Endothelial cell of umbilical vein (primary cell): ENCODE data around the gene TSPEAR. TPM values are rescaled to one million over a fixed set of nuclear protein-coding genes. Genes with fewer than 3 reads are reported as not detected.

Experiments
- BruUV-seq: library from RNA; stranded (reverse); fragments of 400-500 nt; replicated peaks from 2 replicates; lab custom pipeline; 2021; lab: Mats Ljungman, UMichigan
- CTCF ChIA-PET: fragments of 300-600, 350-600 bp; sonication (Branson Sonifier 250); formaldehyde crosslinking; loops from one replicate; lab custom pipeline; 2021; ENCODE audit warnings: antibody characterized with exemption, inconsistent platforms; lab: Charles Lee
- POLR2A ChIA-PET: fragments of 300-600, 350-600 bp; sonication (Branson Sonifier 250); formaldehyde crosslinking; loops from one replicate; lab custom pipeline; 2021; ENCODE audit warnings: antibody characterized with exemption, inconsistent platforms; lab: Charles Lee
- DNase-seq: peaks from one replicate; pipeline ENCODE4 v3.0.0-alpha.2; 2011; ENCODE audit warnings: low read depth, low spot score
- FAIRE-seq: peaks from 2 replicates; lab custom pipeline; 2011; peaks lifted over from hg19 to GRCh38; lab: Jason Lieb, UNC
- H2AFZ ChIP-seq: 2 replicates; pipeline ENCODE4 v1.6.0; 2012; ENCODE audit warnings: low read depth, low read length, control low read depth, inconsistent platforms
- H3K27ac ChIP-seq: 2 replicates; pipeline ENCODE4 v1.5.1; 2011; ENCODE audit warnings: low read depth, mild to moderate bottlenecking, control low read depth, low read length, moderate library complexity; ENCODE audit not compliant: insufficient read depth
- H3K27me3 ChIP-seq, 2 experiments: 2 replicates each; pipeline versions ENCODE4 v1.6.0 to v1.6.1; 2011; ENCODE audit warnings: low read length in 2 of 2, mixed read lengths in 1 of 2; ENCODE audit not compliant: control insufficient read depth in 2 of 2, insufficient read depth in 2 of 2
- H3K36me3 ChIP-seq, 2 experiments: 2 replicates in 1 of 2; 3 replicates in 1 of 2; pipeline ENCODE4 v1.5.1; 2011; ENCODE audit warnings: low read length in 2 of 2, mild to moderate bottlenecking in 1 of 2, moderate library complexity in 1 of 2; ENCODE audit not compliant: control insufficient read depth in 2 of 2, insufficient read depth in 2 of 2; ENCODE audit errors: extremely low read depth in 1 of 2
- H3K4me1 ChIP-seq: 3 replicates; pipeline ENCODE4 v1.5.1; 2011; ENCODE audit warnings: mild to moderate bottlenecking, low read length; ENCODE audit not compliant: control insufficient read depth, insufficient read depth; ENCODE audit errors: extremely low read depth
- H3K4me2 ChIP-seq: 2 replicates; pipeline ENCODE4 v1.6.1; 2011; ENCODE audit warnings: low read length, control low read depth, mixed read lengths; ENCODE audit not compliant: insufficient read depth
- H3K4me3 ChIP-seq, 3 experiments: fragments of 200-600 bp in 1 of 3; sonication (generic), shearing (Covaris generic) in 1 of 3; replicated peaks in 1 of 3; 2 replicates each; pipeline ENCODE4 v1.5.1; 2011 to 2016; ENCODE audit warnings: control low read depth in 3 of 3, low read length in 3 of 3, mild to moderate bottlenecking in 2 of 3, inconsistent platforms in 1 of 3, low read depth in 1 of 3, moderate library complexity in 1 of 3; ENCODE audit not compliant: insufficient read depth in 1 of 3
- H3K79me2 ChIP-seq: 2 replicates; pipeline ENCODE4 v1.6.0; 2012; ENCODE audit warnings: low read length, inconsistent platforms; ENCODE audit not compliant: control insufficient read depth, insufficient read depth
- H3K9ac ChIP-seq: replicated peaks from 2 replicates; pipeline ENCODE3; 2011; ENCODE audit warnings: low read length, control low read depth; ENCODE audit not compliant: insufficient read depth; ENCODE audit errors: extremely low read depth
- H3K9me1 ChIP-seq: replicated peaks from 3 replicates; pipeline ENCODE4 v1.6.0; 2011; ENCODE audit warnings: mild to moderate bottlenecking, low read length; ENCODE audit not compliant: control insufficient read depth, insufficient read depth; ENCODE audit errors: extremely low read depth
- H3K9me3 ChIP-seq: replicated peaks from 2 replicates; pipeline ENCODE4 v1.5.1; 2012; ENCODE audit warnings: low read length, inconsistent platforms; ENCODE audit not compliant: control insufficient read depth, insufficient read depth
- H4K20me1 ChIP-seq: replicated peaks from 2 replicates; pipeline ENCODE3; 2011; ENCODE audit warnings: mild to moderate bottlenecking, low read length; ENCODE audit not compliant: control insufficient read depth, insufficient read depth; ENCODE audit errors: extremely low read depth
- EZH2 ChIP-seq: IDR thresholded peaks from 2 replicates; pipeline ENCODE4 v1.6.1; 2012; ENCODE audit warnings: borderline replicate concordance, low read depth, mild to moderate bottlenecking, moderate library complexity, low read length, inconsistent platforms; ENCODE audit not compliant: severe bottlenecking
- FOS ChIP-seq: IDR thresholded peaks from 2 replicates; pipeline ENCODE4 v1.6.1; 2011; ENCODE audit warnings: mild to moderate bottlenecking, low read length, moderate library complexity, borderline replicate concordance; ENCODE audit not compliant: insufficient read depth
- GATA2 ChIP-seq: IDR thresholded peaks from 2 replicates; pipeline ENCODE4 v1.7.0; 2011; ENCODE audit warnings: low read depth, mild to moderate bottlenecking, moderate library complexity, mixed read lengths, low read length; ENCODE audit not compliant: insufficient read length, insufficient read depth
- JUN ChIP-seq: IDR thresholded peaks from 2 replicates; pipeline ENCODE4 v1.6.1; 2011; ENCODE audit warnings: borderline replicate concordance, low read depth; ENCODE audit not compliant: insufficient read length, insufficient read depth
- MAX ChIP-seq: IDR thresholded peaks from 2 replicates; pipeline ENCODE4 v1.6.1; 2011; ENCODE audit not compliant: insufficient read depth, insufficient read length
- MYC ChIP-seq: IDR thresholded peaks from one replicate; pipeline ENCODE4 v1.6.1; 2011; ENCODE audit warnings: mild to moderate bottlenecking, low read depth, low read length
- POLR2A ChIP-seq: IDR thresholded peaks from 2 replicates; pipeline ENCODE4 v1.6.1; 2012; ENCODE audit warnings: low read depth, mild to moderate bottlenecking, control low read depth, low read length
- POLR2AphosphoS5 ChIP-seq: IDR thresholded peaks from 2 replicates; pipeline ENCODE4 v1.6.1; 2012; ENCODE audit warnings: low read depth, mild to moderate bottlenecking, control low read depth, low read length, moderate library complexity; ENCODE audit not compliant: insufficient read depth
- dilution Hi-C: fragments of 300-500 bp; cut with MboI; formaldehyde crosslinking; loops from one replicate; pipeline ENCODE4 v1.15.0; 2019; ENCODE audit warnings: low sequenced_read_pairs; ENCODE audit not compliant: extremely low pct_ligation_motif_present
- intact Hi-C: fragments of 100-400 bp; cut with micrococcal nuclease; formaldehyde crosslinking; loops from one replicate; pipeline ENCODE4 v1.10.0; 2022
- polyA plus RNA-seq, 4 experiments: library from polyadenylated mRNA; depleted of rRNA in 3 of 4; stranded (reverse) in 3 of 4; unstranded in 1 of 4; fragments of >200 nt; gene quantifications; 2 replicates each; pipeline versions ENCODE4 v1.2.1 to v1.2.3, GENCODE V29; 2011 to 2012; ENCODE audit warnings: missing spikeins in 1 of 4
- total RNA-seq: library from RNA; stranded (reverse); gene quantifications from 2 replicates; pipeline ENCODE4 v1.2.3, GENCODE V29; 2021
- TF ChIP-seq, protein P1 (sequence below), 2 donors: IDR thresholded peaks; 1 replicate in 1 of 2; 2 replicates in 1 of 2; pipeline ENCODE4 v1.5.1; 2011; ENCODE audit warnings: low read length in 2 of 2, mild to moderate bottlenecking in 2 of 2, moderate library complexity in 2 of 2, control low read depth in 1 of 2, inconsistent platforms in 1 of 2, low read depth in 1 of 2; ENCODE audit not compliant: insufficient read depth in 1 of 2; ENCODE audit errors: extremely low read depth in 1 of 2

TSPEAR gene
- total and polyA plus RNA-seq, 2 donors (not counting 3 experiments of a cell fraction or from before 2014, with no cell fraction given): 0.01 TPM; not detected in 1

- no peak overlapping the region for H3K27ac ChIP-seq
- H3K4me3 ChIP-seq: no peak overlapping the region
- H3K9ac ChIP-seq: no peak overlapping the region
- H3K4me2 ChIP-seq: no peak overlapping the region
- POLR2A ChIA-PET: no interaction called here
- TF ChIP-seq FOS: no peak
- no peak for TF ChIP-seq GATA2
- TF ChIP-seq JUN: no peak
- TF ChIP-seq EZH2: no peak
- no peak for TF ChIP-seq MAX
- no peak for TF ChIP-seq POLR2AphosphoS5
- TF ChIP-seq MYC: no peak
- TF ChIP-seq POLR2A: no peak
- TF ChIP-seq, protein P1, sequence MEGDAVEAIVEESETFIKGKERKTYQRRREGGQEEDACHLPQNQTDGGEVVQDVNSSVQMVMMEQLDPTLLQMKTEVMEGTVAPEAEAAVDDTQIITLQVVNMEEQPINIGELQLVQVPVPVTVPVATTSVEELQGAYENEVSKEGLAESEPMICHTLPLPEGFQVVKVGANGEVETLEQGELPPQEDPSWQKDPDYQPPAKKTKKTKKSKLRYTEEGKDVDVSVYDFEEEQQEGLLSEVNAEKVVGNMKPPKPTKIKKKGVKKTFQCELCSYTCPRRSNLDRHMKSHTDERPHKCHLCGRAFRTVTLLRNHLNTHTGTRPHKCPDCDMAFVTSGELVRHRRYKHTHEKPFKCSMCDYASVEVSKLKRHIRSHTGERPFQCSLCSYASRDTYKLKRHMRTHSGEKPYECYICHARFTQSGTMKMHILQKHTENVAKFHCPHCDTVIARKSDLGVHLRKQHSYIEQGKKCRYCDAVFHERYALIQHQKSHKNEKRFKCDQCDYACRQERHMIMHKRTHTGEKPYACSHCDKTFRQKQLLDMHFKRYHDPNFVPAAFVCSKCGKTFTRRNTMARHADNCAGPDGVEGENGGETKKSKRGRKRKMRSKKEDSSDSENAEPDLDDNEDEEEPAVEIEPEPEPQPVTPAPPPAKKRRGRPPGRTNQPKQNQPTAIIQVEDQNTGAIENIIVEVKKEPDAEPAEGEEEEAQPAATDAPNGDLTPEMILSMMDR (IDR thresholded peaks at IDR 0.05; ENCODE audit: extremely low read depth in 1 of 2, insufficient read depth in 1 of 2, low read depth in 1 of 2, low read length in 2 of 2): no peak
- dilution Hi-C loops (no loop called here), intact Hi-C loops (no loop called here)
- H3K9me3 ChIP-seq: no peaks in the 10 kb centered on the region
- peaks cover 24 to 31% of the 10 kb centered on the region in 2 experiments for H3K27me3 ChIP-seq
- no peaks in the 10 kb centered on the region for H3K36me3 ChIP-seq
- no peaks in the 10 kb centered on the region for H3K79me2 ChIP-seq
- H3K9me1 ChIP-seq: no peaks in the 10 kb centered on the region
- FAIRE-seq (no peak), DNase-seq (no peak)
- CTCF ChIA-PET: no interaction called here
- no peak overlapping the region for H2AFZ ChIP-seq
- H4K20me1 ChIP-seq: no peaks in the 10 kb centered on the region
- H3K4me1 ChIP-seq: no peaks in the 10 kb centered on the region
- BruUV-seq: no TSS peak
Measured at GRCh38 chr21:44726826-44727225, 15.5 kb upstream of the TSPEAR start.
